Stimulated activated CD4-positive, alpha-beta T cell treated with anti-CD3 and anti-CD28 coated beads, TNF-alpha, amount 100 ng/mL, for 4 hours (primary cell): Measurements from ENCODE around the gene SPATC1L.

Experiments
- DNase-seq, 3 experiments: peaks; one replicate each; pipeline ENCODE4 v3.0.0-alpha.2; 2020; ENCODE audit warnings: low read depth in 3 of 3

Gene SPATC1L

GRCh38 chr21:46163380-46163779, 20.9 kb downstream of the SPATC1L start:
- DNase-seq, result no peak

- no peak for DNase-seq
These were observed 22.3 kb downstream of the SPATC1L start for GRCh38 chr21:46161633-46162592.

- no peak for DNase-seq
These were observed 23.2 kb downstream of the SPATC1L start for GRCh38 chr21:46160907-46161632.

GRCh38 chr21:46160657-46160906, 23.7 kb downstream of the SPATC1L start:
- DNase-seq, result no peak

- DNase-seq, result no peak
These were observed 24.2 kb downstream of the SPATC1L start for GRCh38 chr21:46159841-46160656.

GRCh38 chr21:46159390-46159789, 24.9 kb downstream of the SPATC1L start:
- DNase-seq, result no peak

- DNase-seq, result no peak
These were observed 25.5 kb downstream of the SPATC1L start for GRCh38 chr21:46158666-46159300.

- no peak for DNase-seq
These were observed 26.2 kb downstream of the SPATC1L start for GRCh38 chr21:46157987-46158451.

- DNase-seq, result no peak
These were observed 26.8 kb downstream of the SPATC1L start for GRCh38 chr21:46157396-46157986.

GRCh38 chr21:46156678-46157077, 27.6 kb downstream of the SPATC1L start:
- DNase-seq, result no peak

GRCh38 chr21:46156378-46156645, 27.9 kb downstream of the SPATC1L start:
- DNase-seq, result no peak

GRCh38 chr21:46155514-46156377, 28.5 kb downstream of the SPATC1L start, which contains the start of gene FTCD:
TSS of gene FTCD (minus strand) at chr21:46155579. CDS start at chr21:46155523, 56 bp downstream.
- DNase-seq, result no peak

- no peak for DNase-seq
These were observed 29.2 kb downstream of the SPATC1L start for GRCh38 chr21:46154955-46155513.

GRCh38 chr21:46154155-46154954, 29.9 kb downstream of the SPATC1L start:
- no peak for DNase-seq

- DNase-seq, result peak in 2 of 3 experiments; percentile 16 to 18
These were observed 30.8 kb downstream of the SPATC1L start for GRCh38 chr21:46153247-46154154.

GRCh38 chr21:46152927-46153246, 31.4 kb downstream of the SPATC1L start:
- DNase-seq, result no peak

GRCh38 chr21:46151989-46152926, 32.0 kb downstream of the SPATC1L start:
- no peak for DNase-seq
